Measurements from ENCODE around the gene ABT1.
A peak's percentile ranks its signal among the peaks of the same experiment; 100 is the strongest.

ABT1 gene

DNA sequence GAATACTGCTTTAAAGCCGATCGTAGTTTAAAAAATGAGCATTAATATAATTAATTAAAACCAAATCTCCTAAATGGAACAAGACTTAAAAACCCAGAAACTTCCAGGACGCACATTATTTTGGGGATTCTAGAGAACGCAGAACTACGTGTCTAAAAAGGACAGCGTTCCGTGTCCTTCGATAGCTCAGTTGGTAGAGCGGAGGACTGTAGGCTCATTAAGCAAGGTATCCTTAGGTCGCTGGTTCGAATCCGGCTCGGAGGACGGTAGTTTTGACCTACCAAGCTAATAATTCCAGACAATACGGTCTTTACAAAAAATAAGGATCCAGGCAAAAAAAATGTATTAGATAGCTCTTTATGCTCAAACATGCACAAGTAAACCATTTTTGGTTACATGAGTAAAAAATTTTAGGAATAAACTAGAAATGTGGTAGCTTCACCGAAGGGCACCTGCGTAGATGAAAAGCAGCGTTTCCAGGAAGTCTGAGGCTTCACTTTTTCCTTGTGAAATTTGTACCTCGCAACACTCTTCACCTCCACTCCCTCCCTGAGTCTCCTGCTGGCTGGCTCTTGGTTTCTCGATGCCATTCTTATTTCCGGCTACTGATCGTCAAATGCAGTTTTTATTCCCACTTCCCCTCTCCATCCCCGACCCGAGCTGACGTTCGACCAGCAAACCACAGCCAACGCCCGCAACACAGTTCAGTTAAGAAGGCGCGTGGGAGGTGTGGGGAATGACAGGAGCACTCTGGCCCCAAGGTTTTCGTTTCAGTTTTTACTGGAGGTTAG, 19.6 kb upstream of the ABT1 start:
- peaks cover 5% of the 10 kb centered on the region for H3K27me3 ChIP-seq (ENCODE audit: control insufficient read depth, insufficient read depth, low read length)
- H3K4me3 ChIP-seq (ENCODE audit: low read length) = peak overlapping the region; percentile 69
- H3K9ac ChIP-seq (ENCODE audit: low read depth, low read length) = peak overlapping the region; percentile 43
- no peaks in the 10 kb centered on the region for H3K36me3 ChIP-seq (ENCODE audit: insufficient read depth, low read length)
- peaks cover 5% of the 10 kb centered on the region for H3K4me1 ChIP-seq (ENCODE audit: control insufficient read depth, insufficient read depth, low read length)
- no peaks in the 10 kb centered on the region for H3K9me3 ChIP-seq (replicated peaks; ENCODE audit: low read length)
- H3K4me2 ChIP-seq (ENCODE audit: low read length) = peak overlapping the region; percentile 88

- H3K36me3 ChIP-seq (ENCODE audit: insufficient read depth, low read length) = no peaks in the 10 kb centered on the region
- H3K4me3 ChIP-seq (ENCODE audit: low read length) = peak overlapping the region; percentile 69
- peaks cover 5% of the 10 kb centered on the region for H3K4me1 ChIP-seq (ENCODE audit: control insufficient read depth, insufficient read depth, low read length)
- peak overlapping the region; percentile 88 for H3K4me2 ChIP-seq (ENCODE audit: low read length)
- H3K9ac ChIP-seq (ENCODE audit: low read depth, low read length) = peak overlapping the region; percentile 43
- H3K27me3 ChIP-seq (ENCODE audit: control insufficient read depth, insufficient read depth, low read length) = peaks cover 10% of the 10 kb centered on the region
- H3K9me3 ChIP-seq (replicated peaks; ENCODE audit: low read length) = no peaks in the 10 kb centered on the region
Measured at GRCh38 chr6:26577720-26578072, 19.1 kb upstream of the ABT1 start.

- Histone ChIP-seq H3K9me3 (replicated peaks; ENCODE audit: low read length) (no peaks in the 10 kb centered on the region), H3K4me1 (ENCODE audit: control insufficient read depth, insufficient read depth, low read length) (peaks cover 5% of the 10 kb centered on the region), H3K36me3 (ENCODE audit: insufficient read depth, low read length) (no peaks in the 10 kb centered on the region), H3K4me2 (ENCODE audit: low read length) (no peak overlapping the region), H3K4me3 (ENCODE audit: low read length) (no peak overlapping the region), H3K9ac (ENCODE audit: low read depth, low read length) (no peak overlapping the region), H3K27me3 (ENCODE audit: control insufficient read depth, insufficient read depth, low read length) (peaks cover 16% of the 10 kb centered on the region)
Measured at GRCh38 chr6:26578279-26578678, 18.5 kb upstream of the ABT1 start.

- peaks cover 20% of the 10 kb centered on the region for H3K27me3 ChIP-seq (ENCODE audit: control insufficient read depth, insufficient read depth, low read length)
- H3K36me3 ChIP-seq (ENCODE audit: insufficient read depth, low read length) = no peaks in the 10 kb centered on the region
- no peak overlapping the region for H3K4me3 ChIP-seq (ENCODE audit: low read length)
- H3K4me1 ChIP-seq (ENCODE audit: control insufficient read depth, insufficient read depth, low read length) = peaks cover 5% of the 10 kb centered on the region
- no peak overlapping the region for H3K9ac ChIP-seq (ENCODE audit: low read depth, low read length)
- no peaks in the 10 kb centered on the region for H3K9me3 ChIP-seq (replicated peaks; ENCODE audit: low read length)
- no peak overlapping the region for H3K4me2 ChIP-seq (ENCODE audit: low read length)
Measured at GRCh38 chr6:26578741-26579140, 18.0 kb upstream of the ABT1 start.

DNA sequence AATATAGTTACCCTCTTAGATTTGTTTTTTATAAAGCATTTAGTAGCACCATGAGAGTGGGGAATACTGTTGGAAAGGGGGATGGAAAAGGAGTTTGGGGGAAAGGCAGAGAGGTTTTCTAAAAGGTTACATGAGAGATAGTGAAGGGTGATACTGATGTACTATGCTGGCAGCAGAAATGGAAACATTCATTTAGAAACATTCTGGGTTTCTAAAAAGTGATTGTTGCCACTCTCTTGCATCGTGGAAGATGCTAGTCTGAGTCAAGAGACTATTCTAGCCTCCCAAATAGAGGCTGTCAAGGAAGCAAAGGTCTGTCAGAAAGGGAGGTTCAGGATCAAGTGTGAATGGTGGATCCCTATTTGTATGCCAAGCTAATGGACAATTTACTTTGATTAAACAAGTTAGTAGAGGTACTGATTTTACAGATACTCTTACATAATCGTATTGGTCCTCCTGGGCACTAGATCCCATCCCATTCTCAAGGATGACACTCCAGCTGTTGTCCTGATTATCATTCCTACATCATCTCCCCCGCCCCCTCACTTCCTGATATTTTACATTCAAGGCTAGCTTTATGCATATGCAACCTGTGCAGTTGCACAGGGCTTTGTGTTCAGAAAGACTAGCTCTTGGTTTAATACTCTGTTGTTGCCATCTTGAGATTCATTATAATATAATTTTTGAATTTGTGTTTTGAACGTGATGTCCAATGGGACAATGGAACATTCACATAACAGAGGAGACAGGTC, 15.4 kb upstream of the ABT1 start:
- Histone ChIP-seq H3K36me3 (ENCODE audit: insufficient read depth, low read length) (no peaks in the 10 kb centered on the region), H3K27me3 (ENCODE audit: control insufficient read depth, insufficient read depth, low read length) (peaks cover 40% of the 10 kb centered on the region), H3K9me3 (replicated peaks; ENCODE audit: low read length) (no peaks in the 10 kb centered on the region), H3K4me3 (ENCODE audit: low read length) (no peak overlapping the region), H3K9ac (ENCODE audit: low read depth, low read length) (no peak overlapping the region), H3K4me2 (ENCODE audit: low read length) (no peak overlapping the region), H3K4me1 (ENCODE audit: control insufficient read depth, insufficient read depth, low read length) (peaks cover 5% of the 10 kb centered on the region)

DNA sequence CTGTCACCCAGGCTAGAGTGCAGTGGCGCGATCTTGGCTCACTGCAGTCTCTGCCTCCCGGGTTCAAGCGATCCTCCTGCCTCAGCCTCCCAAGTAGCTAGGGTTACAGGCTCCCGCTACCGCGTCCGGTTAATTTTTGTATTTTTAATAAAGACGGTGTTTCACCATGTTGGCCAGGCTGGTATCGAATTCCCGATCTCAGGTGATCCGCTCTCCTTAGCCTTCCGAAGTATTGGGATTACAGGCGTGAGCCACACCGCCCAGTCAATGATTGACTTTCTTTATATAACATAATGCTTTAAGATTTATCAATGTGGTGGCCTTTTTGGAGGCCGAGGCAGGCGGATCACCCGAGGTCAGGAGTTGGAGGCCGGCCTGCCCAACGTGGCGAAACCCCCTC, 7.8 kb upstream of the ABT1 start:
- no peaks in the 10 kb centered on the region for H3K36me3 ChIP-seq (ENCODE audit: insufficient read depth, low read length)
- no peak overlapping the region for H3K4me3 ChIP-seq (ENCODE audit: low read length)
- no peaks in the 10 kb centered on the region for H3K4me1 ChIP-seq (ENCODE audit: control insufficient read depth, insufficient read depth, low read length)
- H3K9ac ChIP-seq (ENCODE audit: low read depth, low read length) = no peak overlapping the region
- no peak overlapping the region for H3K4me2 ChIP-seq (ENCODE audit: low read length)
- peaks cover 48% of the 10 kb centered on the region for H3K27me3 ChIP-seq (ENCODE audit: control insufficient read depth, insufficient read depth, low read length)
- no peaks in the 10 kb centered on the region for H3K9me3 ChIP-seq (replicated peaks; ENCODE audit: low read length)

DNA sequence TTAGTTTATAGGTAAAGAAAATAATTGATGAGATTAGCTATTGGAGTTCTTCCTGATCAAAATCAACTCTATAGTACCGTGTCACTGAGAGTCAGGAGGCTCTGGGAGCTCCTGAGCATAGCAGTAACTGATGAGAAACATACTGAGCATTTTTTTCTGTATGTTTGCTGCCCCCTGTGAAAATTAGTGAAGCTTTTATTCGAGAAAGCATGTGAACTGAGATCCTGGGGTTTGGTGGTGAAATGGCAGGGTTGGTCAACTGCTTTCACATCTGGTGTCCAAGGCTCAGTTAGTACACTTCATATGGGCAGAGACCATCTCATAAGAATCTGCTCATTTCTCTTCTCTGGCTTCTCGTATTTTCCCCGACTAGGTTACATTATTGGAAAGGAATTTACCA, 4.1 kb upstream of the ABT1 start:
- H3K9ac ChIP-seq (ENCODE audit: low read depth, low read length) = no peak overlapping the region

GRCh38 chr6:26593278-26594130, 3.2 kb upstream of the ABT1 start:
- no peak overlapping the region for H3K9ac ChIP-seq (ENCODE audit: low read depth, low read length)
- no peak overlapping the region for H3K4me2 ChIP-seq (ENCODE audit: low read length)
- peaks cover 29% of the 10 kb centered on the region for H3K27me3 ChIP-seq (ENCODE audit: control insufficient read depth, insufficient read depth, low read length)
- H3K9me3 ChIP-seq (replicated peaks; ENCODE audit: low read length) = no peaks in the 10 kb centered on the region
- peaks cover 4% of the 10 kb centered on the region for H3K36me3 ChIP-seq (ENCODE audit: insufficient read depth, low read length)
- peaks cover 14% of the 10 kb centered on the region for H3K4me1 ChIP-seq (ENCODE audit: control insufficient read depth, insufficient read depth, low read length)
- H3K4me3 ChIP-seq (ENCODE audit: low read length) = no peak overlapping the region

More for the DNA sequence above, 4.1 kb upstream of the ABT1 start:
- Histone ChIP-seq H3K9me3 (replicated peaks; ENCODE audit: low read length) (no peaks in the 10 kb centered on the region), H3K4me1 (ENCODE audit: control insufficient read depth, insufficient read depth, low read length) (peaks cover 7% of the 10 kb centered on the region), H3K27me3 (ENCODE audit: control insufficient read depth, insufficient read depth, low read length) (peaks cover 29% of the 10 kb centered on the region), H3K4me3 (ENCODE audit: low read length) (no peak overlapping the region), H3K4me2 (ENCODE audit: low read length) (no peak overlapping the region), H3K36me3 (ENCODE audit: insufficient read depth, low read length) (no peaks in the 10 kb centered on the region)

DNA sequence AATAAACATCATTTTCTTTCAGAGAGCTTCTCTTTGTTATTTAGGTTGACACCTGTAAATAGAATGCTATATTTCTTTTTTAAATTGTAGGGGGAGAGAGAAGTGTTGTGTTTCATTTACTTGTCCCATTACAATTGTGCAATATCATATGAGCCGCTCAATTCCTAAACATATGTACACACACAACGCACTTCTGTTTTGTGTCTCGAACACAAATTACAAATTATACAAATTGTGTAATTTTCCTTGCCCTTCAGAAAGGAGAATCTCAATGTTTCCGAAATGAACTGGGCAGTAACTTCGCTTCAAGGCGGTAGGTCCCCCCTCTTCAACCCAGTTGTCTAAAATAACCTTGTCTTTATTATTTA, 2.6 kb upstream of the ABT1 start:
- Histone ChIP-seq H3K27me3 (ENCODE audit: control insufficient read depth, insufficient read depth, low read length) (peaks cover 29% of the 10 kb centered on the region), H3K9ac (ENCODE audit: low read depth, low read length) (no peak overlapping the region), H3K4me3 (ENCODE audit: low read length) (no peak overlapping the region), H3K4me2 (ENCODE audit: low read length) (no peak overlapping the region), H3K36me3 (ENCODE audit: insufficient read depth, low read length) (peaks cover 10% of the 10 kb centered on the region), H3K9me3 (replicated peaks; ENCODE audit: low read length) (no peaks in the 10 kb centered on the region), H3K4me1 (ENCODE audit: control insufficient read depth, insufficient read depth, low read length) (peaks cover 14% of the 10 kb centered on the region)

- H3K9me3 ChIP-seq (replicated peaks; ENCODE audit: low read length) = no peaks in the 10 kb centered on the region
- peaks cover 23% of the 10 kb centered on the region for H3K27me3 ChIP-seq (ENCODE audit: control insufficient read depth, insufficient read depth, low read length)
- H3K36me3 ChIP-seq (ENCODE audit: insufficient read depth, low read length) = peaks cover 16% of the 10 kb centered on the region
- peak overlapping the region; percentile 92 for H3K4me3 ChIP-seq (ENCODE audit: low read length)
- H3K9ac ChIP-seq (ENCODE audit: low read depth, low read length) = peak overlapping the region; percentile 92
- peaks cover 14% of the 10 kb centered on the region for H3K4me1 ChIP-seq (ENCODE audit: control insufficient read depth, insufficient read depth, low read length)
- peak overlapping the region; percentile 94 for H3K4me2 ChIP-seq (ENCODE audit: low read length)
Measured at GRCh38 chr6:26594730-26595632, 1.8 kb upstream of the ABT1 start.

All from skeletal muscle satellite cell (primary cell).